Keratinocyte (primary cell): ENCODE measurements around the gene H1-8. TPM values are rescaled to one million over a fixed set of nuclear protein-coding genes. Genes with fewer than 3 reads are reported as not detected.
"Not testable (repeated sequence)": the region's sequence is repeated elsewhere in the genome, so short reads cannot be mapped to it uniquely, and the experiment has no call there.

Experiments used
- DNase-seq: peaks from one replicate; pipeline ENCODE4 v3.0.0-alpha.2; 2011; ENCODE audit warnings: low read depth, missing footprints, low spot score
- FAIRE-seq: peaks from 2 replicates; lab custom pipeline; 2011; peaks lifted over from hg19 to GRCh38; lab: Jason Lieb, UNC
- H2AFZ ChIP-seq: 2 replicates; pipeline ENCODE4 v1.6.0; 2012; ENCODE audit warnings: low read length, control low read depth, inconsistent platforms; ENCODE audit not compliant: control insufficient read depth
- H3K27ac ChIP-seq: 2 replicates; pipeline ENCODE4 v1.5.1; 2011; ENCODE audit warnings: low read length; ENCODE audit not compliant: control insufficient read depth, insufficient read depth
- H3K27me3 ChIP-seq: 3 replicates; pipeline ENCODE4 v1.6.0; 2011; ENCODE audit warnings: low read length; ENCODE audit not compliant: control insufficient read depth, insufficient read depth; ENCODE audit errors: extremely low read depth
- H3K36me3 ChIP-seq, 2 experiments: 2 replicates in 1 of 2; 3 replicates in 1 of 2; pipeline ENCODE4 v1.5.1; 2011; ENCODE audit warnings: low read length in 2 of 2, mild to moderate bottlenecking in 1 of 2; ENCODE audit not compliant: control insufficient read depth in 2 of 2, insufficient read depth in 2 of 2; ENCODE audit errors: extremely low read depth in 1 of 2
- H3K4me1 ChIP-seq: 3 replicates; pipeline ENCODE4 v1.5.1; 2011; ENCODE audit warnings: low read length; ENCODE audit not compliant: control insufficient read depth, insufficient read depth; ENCODE audit errors: extremely low read depth
- H3K4me2 ChIP-seq: 3 replicates; pipeline ENCODE4 v1.6.0; 2011; ENCODE audit warnings: low read depth, low read length; ENCODE audit not compliant: control insufficient read depth, insufficient read depth; ENCODE audit errors: extremely low read depth
- H3K4me3 ChIP-seq, 3 experiments: fragments of 200-600 bp in 1 of 3; sonication (generic) in 1 of 3; 2 replicates in 2 of 3; 3 replicates in 1 of 3; pipeline ENCODE4 v1.5.1; 2011 to 2016; ENCODE audit warnings: low read length in 3 of 3, mild to moderate bottlenecking in 3 of 3, control low read depth in 2 of 3, inconsistent platforms in 1 of 3, low read depth in 1 of 3, mixed read lengths in 1 of 3, mixed run types in 1 of 3, moderate library complexity in 1 of 3; ENCODE audit not compliant: control insufficient read depth in 2 of 3, insufficient read depth in 2 of 3; ENCODE audit errors: extremely low read depth in 1 of 3
- H3K79me2 ChIP-seq: 2 replicates; pipeline ENCODE4 v1.6.0; 2012; ENCODE audit warnings: low read length; ENCODE audit not compliant: control insufficient read depth, insufficient read depth
- H3K9ac ChIP-seq: 3 replicates; pipeline ENCODE4 v1.6.0; 2011; ENCODE audit warnings: low read length; ENCODE audit not compliant: control insufficient read depth, insufficient read depth; ENCODE audit errors: extremely low read depth
- H3K9me1 ChIP-seq: 3 replicates; pipeline ENCODE4 v1.6.0; 2011; ENCODE audit warnings: low read length; ENCODE audit not compliant: control insufficient read depth, insufficient read depth; ENCODE audit errors: extremely low read depth
- H3K9me3 ChIP-seq: 2 replicates; pipeline ENCODE4 v1.5.1; 2012; ENCODE audit warnings: low read depth, low read length; ENCODE audit not compliant: control insufficient read depth
- H4K20me1 ChIP-seq: 3 replicates; pipeline ENCODE4 v1.6.0; 2011; ENCODE audit warnings: low read length; ENCODE audit not compliant: control insufficient read depth, insufficient read depth; ENCODE audit errors: extremely low read depth
- CTCF ChIP-seq, 3 experiments: IDR thresholded peaks in 1 of 3; conservative IDR thresholded peaks in 1 of 3; optimal IDR thresholded peaks in 1 of 3; 2 replicates in 2 of 3; 3 replicates in 1 of 3; pipeline versions ENCODE3 to v1.5.1; 2011; ENCODE audit warnings: low read length in 3 of 3, mild to moderate bottlenecking in 3 of 3, moderate library complexity in 2 of 3, control low read depth in 1 of 3, inconsistent platforms in 1 of 3; ENCODE audit not compliant: insufficient read depth in 2 of 3; ENCODE audit errors: extremely low read depth in 1 of 3
- EZH2 ChIP-seq: IDR thresholded peaks from one replicate; pipeline ENCODE4 v1.6.1; 2012; ENCODE audit warnings: inconsistent platforms, mild to moderate bottlenecking, low read length, moderate library complexity
- dilution Hi-C: fragments of 300-500 bp; cut with MboI; formaldehyde crosslinking; loops from one replicate; pipeline ENCODE4 v1.7.0; 2020; ENCODE audit warnings: low sequenced_read_pairs; ENCODE audit not compliant: extremely low pct_ligation_motif_present
- polyA minus RNA-seq, 3 experiments: library from RNA; depleted of rRNA, polyadenylated mRNA; stranded (reverse); fragments of >200 nt; gene quantifications; 1 replicate in 1 of 3; 2 replicates in 1 of 3; 3 replicates in 1 of 3; pipeline ENCODE4 v1.2.3, GENCODE V29; 2011
- polyA plus RNA-seq, 5 experiments: library from polyadenylated mRNA; depleted of rRNA in 3 of 5; stranded (reverse) in 3 of 5; stranded (forward) in 1 of 5; unstranded in 1 of 5; fragments of >200 nt; gene quantifications; 1 replicate in 1 of 5; 2 replicates in 3 of 5; 3 replicates in 1 of 5; pipeline versions ENCODE4 v1.2.1 to v1.2.3, GENCODE V29; 2011 to 2012; ENCODE audit warnings: missing spikeins in 2 of 5, low read depth in 1 of 5, low replicate concordance in 1 of 5

The H1-8 gene
- polyA plus RNA-seq (not detected in 3 replicates), polyA minus RNA-seq (not detected in 3 replicates)
- polyA plus RNA-seq (2011; ENCODE audit: low read depth), result not detected
- polyA plus RNA-seq (2011; cell fraction: cytosol; rRNA removed), result not detected in 2 replicates
- polyA plus RNA-seq (2011; cell fraction: nucleus; rRNA removed), result not detected in 2 replicates
- polyA plus RNA-seq (2012; ENCODE audit: low replicate concordance), result not detected in 2 replicates
- not detected for polyA minus RNA-seq (2011; cell fraction: cytosol; rRNA and poly(A)+ RNA removed)
- not detected in 2 replicates for polyA minus RNA-seq (2011; cell fraction: nucleus; rRNA and poly(A)+ RNA removed)

- dilution Hi-C loops, result no loop called here
- H3K79me2 ChIP-seq, result no peaks in the 10 kb centered on the region
- no peak for FAIRE-seq
Measured at GRCh38 chr3:129543156-129543790, at the start of gene H1-8. Gene H1-8 (plus strand): TSS chr3:129543175. CDS start chr3:129543219, 44 bp downstream.

GRCh38 chr3:129493206-129493605, 49.8 kb upstream of the H1-8 start:
- Histone ChIP-seq H4K20me1 (no peaks in the 10 kb centered on the region), H3K79me2 (no peaks in the 10 kb centered on the region), H2AFZ (no peak overlapping the region), H3K4me3 (no peak overlapping the region), H3K4me1 (peaks cover 3% of the 10 kb centered on the region), H3K9me3 (no peaks in the 10 kb centered on the region), H3K9ac (no peak overlapping the region), H3K27ac (no peak overlapping the region), H3K9me1 (no peaks in the 10 kb centered on the region), H3K36me3 (peaks cover 0 to 1% of the 10 kb centered on the region in 2 experiments), H3K4me2 (no peak overlapping the region), H3K27me3 (no peaks in the 10 kb centered on the region)
- dilution Hi-C loops, result no loop called here
- TF ChIP-seq EZH2 (no peak), CTCF (optimal IDR thresholded peaks at IDR 0.05 in 1 of 3, IDR thresholded peaks at IDR 0.05 in 1 of 3, conservative IDR thresholded peaks at IDR 0.05 in 1 of 3; ENCODE audit: extremely low read depth in 1 of 3, insufficient read depth in 2 of 3, low read length in 3 of 3) (no peak)
- DNase-seq, result no peak
- no peak for FAIRE-seq

More at GRCh38 chr3:129543156-129543790, at the start of gene H1-8:
- H3K4me2 ChIP-seq, result no peak within 1 kb of the TSS
- H3K9me1 ChIP-seq, result no peaks in the 10 kb centered on the region
- no peak within 1 kb of the TSS for H2AFZ ChIP-seq
- no peak for DNase-seq
- no peak within 1 kb of the TSS for H3K9ac ChIP-seq
- H3K36me3 ChIP-seq, result no peaks in the 10 kb centered on the region
- H3K27ac ChIP-seq, result no peak within 1 kb of the TSS
- H3K4me1 ChIP-seq, result no peaks in the 10 kb centered on the region
- no peaks in the 10 kb centered on the region for H4K20me1 ChIP-seq
- TF ChIP-seq CTCF (optimal IDR thresholded peaks at IDR 0.05 in 1 of 3, IDR thresholded peaks at IDR 0.05 in 1 of 3, conservative IDR thresholded peaks at IDR 0.05 in 1 of 3; ENCODE audit: extremely low read depth in 1 of 3, insufficient read depth in 2 of 3, low read length in 3 of 3), result no peak
- TF ChIP-seq EZH2, result no peak
- no peak within 1 kb of the TSS for H3K4me3 ChIP-seq
- no peaks in the 10 kb centered on the region for H3K9me3 ChIP-seq
- no peaks in the 10 kb centered on the region for H3K27me3 ChIP-seq

GRCh38 chr3:129494499-129494898, 48.5 kb upstream of the H1-8 start:
- H3K27ac ChIP-seq, H3K36me3 ChIP-seq, H3K79me2 ChIP-seq, dilution Hi-C loops, H3K4me1 ChIP-seq, H2AFZ ChIP-seq, H3K9me1 ChIP-seq, H3K27me3 ChIP-seq, H3K4me2 ChIP-seq, H3K9ac ChIP-seq, DNase-seq, H3K9me3 ChIP-seq, FAIRE-seq, H4K20me1 ChIP-seq, H3K4me3 ChIP-seq: not testable (repeated sequence)
